H1 (cell line): Measurements from ENCODE around the gene COL6A2. TPM values are rescaled to one million over a fixed set of nuclear protein-coding genes. Genes with fewer than 3 reads are reported as not detected.

Experiments used
- CTCF ChIA-PET: fragments of 300-600 bp; sonication (Branson Sonifier 250); formaldehyde crosslinking; loops from one replicate; lab custom pipeline; 2021; ENCODE audit not compliant: partially characterized antibody; lab: Charles Lee
- POLR2A ChIA-PET: fragments of 300-600 bp; sonication (Branson Sonifier 250); formaldehyde crosslinking; loops from one replicate; lab custom pipeline; 2021; ENCODE audit warnings: inconsistent platforms; ENCODE audit not compliant: partially characterized antibody; lab: Charles Lee
- DNase-seq, 2 experiments: peaks; one replicate each; pipeline versions ENCODE4 v3.0.0 to v3.0.0-alpha.2; 2010 to 2022; ENCODE audit warnings: low spot score in 2 of 2, low read depth in 1 of 2, mixed read lengths in 1 of 2
- FAIRE-seq: peaks from 2 replicates; lab custom pipeline; 2011; peaks lifted over from hg19 to GRCh38; lab: Jason Lieb, UNC
- H2AFZ ChIP-seq: 2 replicates; pipeline ENCODE4 v1.8.1; 2012; ENCODE audit warnings: low read length, inconsistent platforms
- H2AK5ac ChIP-seq: 2 replicates; pipeline ENCODE4 v1.6.1; 2013; ENCODE audit warnings: low read depth, low read length
- H2BK120ac ChIP-seq: replicated peaks from 2 replicates; pipeline ENCODE3; 2013; ENCODE audit warnings: low read depth, low read length, inconsistent platforms
- H2BK12ac ChIP-seq: 2 replicates; pipeline ENCODE4 v1.6.1; 2013; ENCODE audit warnings: low read depth, low read length
- H2BK15ac ChIP-seq: 2 replicates; pipeline ENCODE4 v1.6.1; 2013; ENCODE audit warnings: low read length
- H2BK20ac ChIP-seq: 2 replicates; pipeline ENCODE4 v1.6.1; 2013; ENCODE audit warnings: low read length
- H2BK5ac ChIP-seq: 2 replicates; pipeline ENCODE4 v1.6.1; 2013; ENCODE audit warnings: low read depth, low read length
- H3K14ac ChIP-seq: 2 replicates; pipeline ENCODE4 v1.6.1; 2013; ENCODE audit warnings: inconsistent platforms; ENCODE audit not compliant: insufficient read length
- H3K18ac ChIP-seq: 2 replicates; pipeline ENCODE4 v1.6.1; 2013; ENCODE audit warnings: low read length; ENCODE audit errors: extremely low read depth
- H3K23ac ChIP-seq: 2 replicates; pipeline ENCODE4 v1.6.1; 2013; ENCODE audit warnings: inconsistent platforms; ENCODE audit not compliant: insufficient read length
- H3K23me2 ChIP-seq: 2 replicates; pipeline ENCODE4 v1.6.1; 2013; ENCODE audit warnings: low read depth, low read length
- H3K27ac ChIP-seq: 2 replicates; pipeline ENCODE4 v1.6.1; 2011; ENCODE audit warnings: low read depth, low read length, inconsistent platforms
- H3K27me3 ChIP-seq, 4 experiments: replicated peaks in 1 of 4; 1 replicate in 1 of 4; 2 replicates in 3 of 4; pipeline versions ENCODE4 v1.6.1 to v1.8.1; 2011 to 2013; ENCODE audit warnings: low read length in 3 of 4, mild to moderate bottlenecking in 3 of 4, inconsistent platforms in 2 of 4, mixed read lengths in 2 of 4, moderate library complexity in 1 of 4; ENCODE audit not compliant: control insufficient read depth in 3 of 4, insufficient read depth in 3 of 4; ENCODE audit errors: extremely low read depth in 1 of 4
- H3K36me3 ChIP-seq, 4 experiments: 2 replicates each; pipeline versions ENCODE4 v1.6.1 to v1.8.1; 2011 to 2013; ENCODE audit warnings: mild to moderate bottlenecking in 4 of 4, low read length in 3 of 4, moderate library complexity in 2 of 4, control low read depth in 1 of 4, inconsistent platforms in 1 of 4; ENCODE audit not compliant: insufficient read depth in 4 of 4, control insufficient read depth in 2 of 4
- H3K4ac ChIP-seq: replicated peaks from 2 replicates; pipeline ENCODE3; 2013; ENCODE audit warnings: low read length, low read depth, mixed read lengths, inconsistent platforms; ENCODE audit not compliant: insufficient read length
- H3K4me1 ChIP-seq, 4 experiments: replicated peaks in 1 of 4; 1 replicate in 1 of 4; 2 replicates in 3 of 4; pipeline versions ENCODE4 v1.6.1 to v1.8.1; 2011 to 2013; ENCODE audit warnings: low read length in 3 of 4, inconsistent platforms in 2 of 4, mixed read lengths in 1 of 4; ENCODE audit not compliant: insufficient read depth in 4 of 4, control insufficient read depth in 3 of 4
- H3K4me2 ChIP-seq, 2 experiments: 2 replicates each; pipeline versions ENCODE4 v1.6.1 to v1.8.1; 2011 to 2013; ENCODE audit warnings: low read depth in 2 of 2, low read length in 2 of 2, control low read depth in 1 of 2, inconsistent platforms in 1 of 2, mild to moderate bottlenecking in 1 of 2; ENCODE audit not compliant: insufficient read depth in 1 of 2
- H3K4me3 ChIP-seq, 4 experiments: fragments of 200-600, 300-600 bp in 1 of 4; sonication (generic), shearing (Covaris generic), sonication (Bioruptor Twin) in 1 of 4; 2 replicates each; pipeline versions ENCODE4 v1.5.1 to v1.8.1; 2011 to 2016; ENCODE audit warnings: low read length in 4 of 4, low read depth in 3 of 4, control low read depth in 2 of 4, inconsistent platforms in 2 of 4, mild to moderate bottlenecking in 2 of 4, mixed read lengths in 1 of 4, moderate library complexity in 1 of 4; ENCODE audit not compliant: insufficient read depth in 2 of 4; ENCODE audit errors: extremely low read depth in 1 of 4
- H3K56ac ChIP-seq: replicated peaks from 2 replicates; pipeline ENCODE3; 2013; ENCODE audit warnings: low read depth, mild to moderate bottlenecking, mixed read lengths, low read length, inconsistent platforms; ENCODE audit not compliant: insufficient read length
- H3K79me1 ChIP-seq: 2 replicates; pipeline ENCODE4 v1.6.1; 2013; ENCODE audit warnings: low read depth, low read length, control low read depth
- H3K79me2 ChIP-seq, 2 experiments: 2 replicates each; pipeline versions ENCODE4 v1.6.1 to v1.8.1; 2012 to 2013; ENCODE audit warnings: low read length in 2 of 2, mild to moderate bottlenecking in 2 of 2, inconsistent platforms in 1 of 2; ENCODE audit not compliant: insufficient read depth in 2 of 2, control insufficient read depth in 1 of 2
- H3K9ac ChIP-seq, 4 experiments: replicated peaks in 1 of 4; 1 replicate in 1 of 4; 2 replicates in 3 of 4; pipeline versions ENCODE4 v1.6.1 to v1.8.1; 2011 to 2013; ENCODE audit warnings: low read depth in 3 of 4, low read length in 3 of 4, control low read depth in 2 of 4, mild to moderate bottlenecking in 2 of 4, moderate library complexity in 2 of 4, inconsistent platforms in 1 of 4; ENCODE audit errors: extremely low read depth in 1 of 4
- H3K9me3 ChIP-seq, 2 experiments: 2 replicates each; pipeline versions ENCODE4 v1.6.1 to v1.8.1; 2012 to 2013; ENCODE audit warnings: mild to moderate bottlenecking in 2 of 2, moderate library complexity in 2 of 2, control low read depth in 1 of 2, inconsistent platforms in 1 of 2, low read depth in 1 of 2, low read length in 1 of 2, mixed read lengths in 1 of 2; ENCODE audit not compliant: insufficient read depth in 2 of 2
- H4K20me1 ChIP-seq, 2 experiments: replicated peaks in 1 of 2; 2 replicates each; pipeline versions ENCODE3 to v1.8.1; 2011 to 2013; ENCODE audit warnings: inconsistent platforms in 2 of 2, low read length in 2 of 2, mild to moderate bottlenecking in 1 of 2; ENCODE audit not compliant: insufficient read depth in 2 of 2, control insufficient read depth in 1 of 2
- H4K5ac ChIP-seq: 2 replicates; pipeline ENCODE4 v1.6.1; 2013; ENCODE audit warnings: low read length, low read depth, mixed read lengths, inconsistent platforms; ENCODE audit not compliant: insufficient read length
- H4K8ac ChIP-seq: 2 replicates; pipeline ENCODE4 v1.8.0; 2013; ENCODE audit warnings: mild to moderate bottlenecking, moderate library complexity, low read length, inconsistent platforms; ENCODE audit not compliant: insufficient read depth; ENCODE audit errors: extremely low read depth
- H4K91ac ChIP-seq: replicated peaks from 2 replicates; pipeline ENCODE3; 2013; ENCODE audit warnings: low read length, mixed read lengths, inconsistent platforms; ENCODE audit not compliant: insufficient read length
- CHD1 ChIP-seq: IDR thresholded peaks from 2 replicates; pipeline ENCODE4 v1.6.1; 2012; ENCODE audit warnings: low read depth, low read length, improper control_type of control experiment
- RFX5 ChIP-seq: IDR thresholded peaks from 2 replicates; pipeline ENCODE4 v1.6.1; 2011; ENCODE audit warnings: low read depth, low read length, improper control_type of control experiment, borderline replicate concordance
- SP2 ChIP-seq: IDR thresholded peaks from 2 replicates; pipeline ENCODE4 v1.6.1; 2012; ENCODE audit warnings: mild to moderate bottlenecking, low read length, inconsistent platforms
- TEAD4 ChIP-seq: IDR thresholded peaks from 2 replicates; pipeline ENCODE4 v1.6.1; 2012; ENCODE audit warnings: low read depth, low read length, inconsistent platforms, mixed read lengths
- WGBS, 2 experiments: shearing (Covaris generic) in 1 of 2; methylation state at CpG; one replicate each; pipeline versions ENCODE4 v1.1.6 to v1.1.7; 2013 to 2015; ENCODE audit warnings: low lambda C conversion rate in 2 of 2, mixed read lengths in 2 of 2, inconsistent platforms in 1 of 2, low coverage in 1 of 2, missing lambda C conversion rate in 1 of 2; ENCODE audit not compliant: insufficient replicate concordance in 2 of 2, insufficient coverage in 1 of 2, insufficient read length in 1 of 2; ENCODE audit errors: extremely low coverage in 1 of 2, missing lambda C conversion rate in 1 of 2; 5-methylcytosine and 5-hydroxymethylcytosine counted together
- polyA plus RNA-seq, 7 experiments: library from polyadenylated mRNA; depleted of rRNA in 3 of 7; stranded (reverse) in 5 of 7; unstranded in 2 of 7; fragments of >200 nt in 5 of 7; fragments of 200-250 nt in 2 of 7; gene quantifications; 1 replicate in 5 of 7; 2 replicates in 1 of 7; 4 replicates in 1 of 7; pipeline versions ENCODE4 v1.2.1 to v1.2.3, GENCODE V29; 2011 to 2013; ENCODE audit warnings: missing spikeins in 2 of 7, mixed read lengths in 2 of 7
- total RNA-seq: library from RNA; stranded (reverse); fragmentation: NEBNext Ultra II Directional; extraction: Animal tissue kit (Norgen Biotek cat#: 25700); gene quantifications from 2 replicates; pipeline ENCODE4 v1.2.1, GENCODE V29; 2021

Gene COL6A2
- total and polyA plus RNA-seq, 2 of the 8 experiments (the other 6 are each of a cell fraction or from before 2014, with no cell fraction given): 60.1 to 62.7 TPM

GRCh38 chr21:46081022-46081861 is 16.7 kb upstream of the COL6A2 start:
- Histone ChIP-seq H2AFZ (no peak overlapping the region), H3K79me2 (no peaks in the 10 kb centered on the region), H4K5ac (no peak overlapping the region), H2BK12ac (no peak overlapping the region), H3K18ac (no peak overlapping the region), H3K9ac (no peak overlapping the region), H3K4me1 (peaks cover 0 to 4% (median under 1%) of the 10 kb centered on the region in 4 experiments; a peak in 3 of 7 replicates), H3K4me3 (no peak overlapping the region), H3K4me2 (no peak overlapping the region), H3K4ac (no peak overlapping the region), H3K27me3 (no peaks in the 10 kb centered on the region), H3K23me2 (0 out of 2 replicates have a peak, but pooled peaks cover 2% of the 10 kb centered on the region), H3K36me3 (no peaks in the 10 kb centered on the region), H2BK20ac (no peak overlapping the region), H4K91ac (no peak overlapping the region), H2AK5ac (no peak overlapping the region), H3K79me1 (no peaks in the 10 kb centered on the region), H3K9me3 (no peaks in the 10 kb centered on the region), H3K14ac (no peak overlapping the region), H4K20me1 (peaks cover 0 to 3% of the 10 kb centered on the region in 2 experiments), H2BK15ac (no peak overlapping the region), H2BK5ac (no peak overlapping the region), H2BK120ac (no peak overlapping the region), H3K56ac (no peak overlapping the region), H3K23ac (no peak overlapping the region), H4K8ac (peak overlapping the region; percentile 85), H3K27ac (no peak overlapping the region)
- 91% methylated on average over 34 of the region's 39 CpGs; no CpG with 5 or more reads in 1 of the 2 experiments for WGBS, 2 experiments
- POLR2A ChIA-PET: no interaction called here
- CTCF ChIA-PET: interaction anchor here (1.4 kb wide), 1 partner anchor 10 kb away, joined by 4 read pairs; no protein-coding TSS in a partner anchor
- no peak for DNase-seq
- no peak for FAIRE-seq
- TF ChIP-seq TEAD4: no peak
- TF ChIP-seq SP2: no peak
- TF ChIP-seq RFX5: no peak
- TF ChIP-seq CHD1: no peak
